ENCODE results near the gene HCRTR1. TPM values are rescaled to one million over a fixed set of nuclear protein-coding genes. Genes with fewer than 3 reads are reported as not detected.

HCRTR1 gene
- polyA plus RNA-seq, 1 donor from 2014 or later: 0.37 TPM

GRCh38 chr1:31626223-31627207 lies 9.0 kb downstream of the HCRTR1 start:
- H3K27me3 ChIP-seq (ENCODE audit: insufficient read depth, low read depth, low read length): no peaks in the 10 kb centered on the region
- no peaks in the 10 kb centered on the region for H3F3A ChIP-seq (ENCODE audit: insufficient read depth, low read length, poor library complexity, severe bottlenecking)
- H3K9me2 ChIP-seq (ENCODE audit: insufficient read depth, low read length): no peaks in the 10 kb centered on the region
- H3K4me2 ChIP-seq (ENCODE audit: low read length): no peak overlapping the region
- H3K36me3 ChIP-seq (ENCODE audit: insufficient read depth, low read length): no peaks in the 10 kb centered on the region
- no peak overlapping the region for H3K27ac ChIP-seq (ENCODE audit: low read length)
- TF ChIP-seq RAD21 (conservative IDR thresholded peaks at IDR 0.05) (no peak), SMC3 (conservative IDR thresholded peaks at IDR 0.05; ENCODE audit: poor library complexity) (no peak), MXI1 (conservative IDR thresholded peaks at IDR 0.05; ENCODE audit: poor library complexity, severe bottlenecking) (no peak), REST (IDR thresholded peaks at IDR 0.05; ENCODE audit: borderline replicate concordance) (no peak), TAF1 (IDR thresholded peaks at IDR 0.05; ENCODE audit: low read depth) (no peak), POLR2AphosphoS5 (IDR thresholded peaks at IDR 0.05) (no peak), EZH2 (IDR thresholded peaks at IDR 0.05; ENCODE audit: borderline replicate concordance, insufficient read depth, low read length, poor library complexity, severe bottlenecking) (no peak), EP300 (conservative IDR thresholded peaks at IDR 0.05; ENCODE audit: poor library complexity, severe bottlenecking) (no peak)
- TF ChIP-seq, protein P1, sequence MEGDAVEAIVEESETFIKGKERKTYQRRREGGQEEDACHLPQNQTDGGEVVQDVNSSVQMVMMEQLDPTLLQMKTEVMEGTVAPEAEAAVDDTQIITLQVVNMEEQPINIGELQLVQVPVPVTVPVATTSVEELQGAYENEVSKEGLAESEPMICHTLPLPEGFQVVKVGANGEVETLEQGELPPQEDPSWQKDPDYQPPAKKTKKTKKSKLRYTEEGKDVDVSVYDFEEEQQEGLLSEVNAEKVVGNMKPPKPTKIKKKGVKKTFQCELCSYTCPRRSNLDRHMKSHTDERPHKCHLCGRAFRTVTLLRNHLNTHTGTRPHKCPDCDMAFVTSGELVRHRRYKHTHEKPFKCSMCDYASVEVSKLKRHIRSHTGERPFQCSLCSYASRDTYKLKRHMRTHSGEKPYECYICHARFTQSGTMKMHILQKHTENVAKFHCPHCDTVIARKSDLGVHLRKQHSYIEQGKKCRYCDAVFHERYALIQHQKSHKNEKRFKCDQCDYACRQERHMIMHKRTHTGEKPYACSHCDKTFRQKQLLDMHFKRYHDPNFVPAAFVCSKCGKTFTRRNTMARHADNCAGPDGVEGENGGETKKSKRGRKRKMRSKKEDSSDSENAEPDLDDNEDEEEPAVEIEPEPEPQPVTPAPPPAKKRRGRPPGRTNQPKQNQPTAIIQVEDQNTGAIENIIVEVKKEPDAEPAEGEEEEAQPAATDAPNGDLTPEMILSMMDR (IDR thresholded peaks at IDR 0.05; ENCODE audit: poor library complexity, severe bottlenecking): no peak
- H3K9ac ChIP-seq (ENCODE audit: low read length): no peak overlapping the region
- no peaks in the 10 kb centered on the region for H4K20me1 ChIP-seq (ENCODE audit: insufficient read depth)
- H3K79me2 ChIP-seq (replicated peaks; ENCODE audit: insufficient read depth, low read length): no peaks in the 10 kb centered on the region
- no peak overlapping the region for H2AFZ ChIP-seq (ENCODE audit: low read depth, low read length)
- no peak overlapping the region for H3K4me3 ChIP-seq (ENCODE audit: low read length)
- H3K9me3 ChIP-seq (ENCODE audit: low read length): no peaks in the 10 kb centered on the region

- Histone ChIP-seq H4K20me1 (ENCODE audit: insufficient read depth) (no peaks in the 10 kb centered on the region), H3K9ac (ENCODE audit: low read length) (no peak overlapping the region), H3K27me3 (ENCODE audit: insufficient read depth, low read depth, low read length) (no peaks in the 10 kb centered on the region), H3F3A (ENCODE audit: insufficient read depth, low read length, poor library complexity, severe bottlenecking) (no peaks in the 10 kb centered on the region), H3K9me3 (ENCODE audit: low read length) (no peaks in the 10 kb centered on the region), H3K36me3 (ENCODE audit: insufficient read depth, low read length) (no peaks in the 10 kb centered on the region), H2AFZ (ENCODE audit: low read depth, low read length) (no peak overlapping the region), H3K27ac (ENCODE audit: low read length) (no peak overlapping the region), H3K79me2 (replicated peaks; ENCODE audit: insufficient read depth, low read length) (no peaks in the 10 kb centered on the region), H3K4me2 (ENCODE audit: low read length) (no peak overlapping the region), H3K4me3 (ENCODE audit: low read length) (no peak overlapping the region), H3K9me2 (ENCODE audit: insufficient read depth, low read length) (no peaks in the 10 kb centered on the region)
- TF ChIP-seq, protein P1 (IDR thresholded peaks at IDR 0.05; ENCODE audit: poor library complexity, severe bottlenecking): no peak
- TF ChIP-seq RAD21 (conservative IDR thresholded peaks at IDR 0.05) (no peak), SMC3 (conservative IDR thresholded peaks at IDR 0.05; ENCODE audit: poor library complexity) (no peak), REST (IDR thresholded peaks at IDR 0.05; ENCODE audit: borderline replicate concordance) (no peak), EZH2 (IDR thresholded peaks at IDR 0.05; ENCODE audit: borderline replicate concordance, insufficient read depth, low read length, poor library complexity, severe bottlenecking) (no peak)
Measured at GRCh38 chr1:31627301-31627929, 9.9 kb downstream of the HCRTR1 start.
